T-helper 2 cell (primary cell): ENCODE results near the gene ZMIZ1.

Experiments used
- DNase-seq, 5 experiments: peaks; one replicate each; pipeline versions ENCODE4 v3.0.0 to v3.0.0-alpha.2; 2012 to 2022

The ZMIZ1 gene

GRCh38 chr10:79349072-79349491, 280.3 kb downstream of the ZMIZ1 start:
- DNase-seq = no peak

GRCh38 chr10:79349766-79350406, 281.1 kb downstream of the ZMIZ1 start:
- DNase-seq = no peak

GRCh38 chr10:79350407-79351154, 281.8 kb downstream of the ZMIZ1 start:
- DNase-seq = no peak

- no peak for DNase-seq
These were observed 282.6 kb downstream of the ZMIZ1 start for GRCh38 chr10:79351332-79351731.

- DNase-seq = no peak
These were observed 283.5 kb downstream of the ZMIZ1 start for GRCh38 chr10:79352035-79352877.

- DNase-seq = no peak
These were observed 284.2 kb downstream of the ZMIZ1 start for GRCh38 chr10:79353000-79353406.

- DNase-seq = no peak
These were observed 285.0 kb downstream of the ZMIZ1 start for GRCh38 chr10:79353726-79354125.

GRCh38 chr10:79354141-79354540, 285.4 kb downstream of the ZMIZ1 start:
- peak in 1 of 5 experiments; percentile 53 for DNase-seq

- no peak for DNase-seq
These were observed 285.8 kb downstream of the ZMIZ1 start for GRCh38 chr10:79354615-79355014.

- no peak for DNase-seq
These were observed 286.8 kb downstream of the ZMIZ1 start for GRCh38 chr10:79355420-79356017.

GRCh38 chr10:79356104-79356503, 287.3 kb downstream of the ZMIZ1 start:
- DNase-seq = peak in 1 of 5 experiments; percentile 65

GRCh38 chr10:79357180-79357579, 288.4 kb downstream of the ZMIZ1 start:
- no peak for DNase-seq

GRCh38 chr10:79358811-79359210, 290.0 kb downstream of the ZMIZ1 start:
- no peak for DNase-seq

GRCh38 chr10:79359816-79360498, 291.2 kb downstream of the ZMIZ1 start:
- no peak for DNase-seq

- no peak for DNase-seq
These were observed 292.0 kb downstream of the ZMIZ1 start for GRCh38 chr10:79360499-79361342.

GRCh38 chr10:79361726-79362397, 293.1 kb downstream of the ZMIZ1 start:
- peak in 1 of 5 experiments; percentile 79 for DNase-seq
